Stimulated activated CD4-positive, alpha-beta T cell treated with anti-CD3 and anti-CD28 coated beads, Interleukin-2, amount 100 ng/mL, for 4 hours (primary cell): ENCODE measurements around the gene LPAR1.

ENCODE experiments used
- DNase-seq: peaks from one replicate; pipeline ENCODE4 v3.0.0-alpha.2; 2020; ENCODE audit warnings: low read depth

The LPAR1 gene

GRCh38 chr9:110999379-110999778 lies 38.9 kb downstream of the LPAR1 start:
- no peak for DNase-seq

GRCh38 chr9:110997847-110998246 lies 40.4 kb downstream of the LPAR1 start:
- no peak for DNase-seq

GRCh38 chr9:110996436-110997220 lies 41.6 kb downstream of the LPAR1 start:
- DNase-seq: no peak

GRCh38 chr9:110995420-110996340 lies 42.6 kb downstream of the LPAR1 start:
- no peak for DNase-seq

- no peak for DNase-seq
These were observed 43.5 kb downstream of the LPAR1 start for GRCh38 chr9:110994771-110995241.

GRCh38 chr9:110990481-110990880 lies 47.8 kb downstream of the LPAR1 start:
- no peak for DNase-seq

- DNase-seq: no peak
These were observed 51.7 kb downstream of the LPAR1 start for GRCh38 chr9:110986529-110986928.

- no peak for DNase-seq
These were observed 53.3 kb downstream of the LPAR1 start for GRCh38 chr9:110984890-110985437.

- DNase-seq: no peak
These were observed 58.0 kb downstream of the LPAR1 start for GRCh38 chr9:110980261-110980660.

GRCh38 chr9:110979636-110980035 lies 58.6 kb downstream of the LPAR1 start:
- no peak for DNase-seq

GRCh38 chr9:110978516-110978915 lies 59.8 kb downstream of the LPAR1 start:
- no peak for DNase-seq

- DNase-seq: no peak
These were observed 61.0 kb downstream of the LPAR1 start for GRCh38 chr9:110977259-110977709.

- DNase-seq: no peak
These were observed 62.3 kb downstream of the LPAR1 start for GRCh38 chr9:110975969-110976368.

- DNase-seq: no peak
These were observed 63.0 kb downstream of the LPAR1 start for GRCh38 chr9:110975278-110975677.

GRCh38 chr9:110971705-110972104 lies 66.6 kb downstream of the LPAR1 start:
- DNase-seq: no peak

GRCh38 chr9:110971234-110971633 lies 67.0 kb downstream of the LPAR1 start:
- DNase-seq: no peak

- DNase-seq: no peak
These were observed 68.3 kb downstream of the LPAR1 start for GRCh38 chr9:110969971-110970386.

- no peak for DNase-seq
These were observed 70.2 kb downstream of the LPAR1 start for GRCh38 chr9:110968096-110968495.

GRCh38 chr9:110967196-110967595 lies 71.1 kb downstream of the LPAR1 start:
- DNase-seq: no peak

- no peak for DNase-seq
These were observed 78.0 kb downstream of the LPAR1 start for GRCh38 chr9:110960288-110960687.

GRCh38 chr9:110958847-110959246 lies 79.4 kb downstream of the LPAR1 start:
- no peak for DNase-seq

GRCh38 chr9:110954822-110955291 lies 83.4 kb downstream of the LPAR1 start:
- DNase-seq: no peak

GRCh38 chr9:110952540-110952859 lies 85.8 kb downstream of the LPAR1 start:
- DNase-seq: no peak
